ENCODE results near the gene TMEM123. TPM values are rescaled to one million over a fixed set of nuclear protein-coding genes. Genes with fewer than 3 reads are reported as not detected.

TMEM123 gene
- total and polyA plus RNA-seq, 2 of the 8 experiments (the other 6 are each of a cell fraction or from before 2014, with no cell fraction given): 75.5 to 80.1 TPM

DNA sequence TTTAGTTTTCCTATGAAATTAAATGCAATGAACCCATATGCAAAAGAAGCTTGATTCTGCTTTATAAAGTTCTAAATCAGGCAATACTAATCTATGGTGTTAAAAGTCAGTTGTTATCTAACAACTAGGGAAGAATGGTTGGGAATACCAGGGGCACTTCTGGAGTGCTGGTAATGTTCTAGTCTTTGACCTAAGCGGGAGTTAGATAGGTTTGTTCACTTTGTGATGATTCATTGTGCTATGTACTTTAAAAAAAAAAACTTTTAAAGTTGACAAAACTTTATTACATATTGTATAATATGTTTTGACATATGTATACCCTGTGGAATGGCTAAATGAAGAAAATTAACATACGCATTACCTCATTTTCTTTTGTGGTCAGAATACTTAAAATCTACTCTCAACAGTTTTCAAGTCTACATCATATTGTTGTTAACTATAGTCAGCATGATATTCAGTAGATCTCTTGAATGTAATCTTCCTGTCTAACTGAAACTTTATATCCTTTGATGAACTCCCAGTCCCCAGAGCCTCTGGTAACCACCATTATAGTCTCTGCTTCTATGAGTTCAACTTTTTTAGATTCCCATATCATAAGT lies 66.3 kb downstream of the TMEM123 start:
- Histone ChIP-seq H3K9me3 (ENCODE audit: insufficient read depth in 2 of 2, low read depth in 1 of 2, low read length in 1 of 2) (no peaks in the 10 kb centered on the region), H2BK15ac (ENCODE audit: low read length) (no peak overlapping the region), H2BK12ac (ENCODE audit: low read depth, low read length) (no peak overlapping the region), H2BK20ac (ENCODE audit: low read length) (no peak overlapping the region), H3K23ac (ENCODE audit: insufficient read length) (no peak overlapping the region), H2AFZ (ENCODE audit: low read length) (no peak overlapping the region), H3K27ac (ENCODE audit: low read depth, low read length) (no peak overlapping the region), H2BK5ac (ENCODE audit: low read depth, low read length) (no peak overlapping the region), H3K79me2 (ENCODE audit: control insufficient read depth in 1 of 2, insufficient read depth in 2 of 2, low read length in 2 of 2) (no peaks in the 10 kb centered on the region), H2AK5ac (ENCODE audit: low read depth, low read length) (no peak overlapping the region), H3K56ac (replicated peaks; ENCODE audit: insufficient read length, low read depth, low read length) (no peak overlapping the region), H3K27me3 (replicated peaks in 1 of 4; ENCODE audit: control insufficient read depth in 3 of 4, extremely low read depth in 1 of 4, insufficient read depth in 3 of 4, low read length in 3 of 4) (no peaks in the 10 kb centered on the region), H3K23me2 (ENCODE audit: low read depth, low read length) (no peaks in the 10 kb centered on the region), H2BK120ac (replicated peaks; ENCODE audit: low read depth, low read length) (no peak overlapping the region), H3K36me3 (ENCODE audit: control insufficient read depth in 2 of 4, insufficient read depth in 4 of 4, low read length in 3 of 4) (peaks cover 0 to 4% (median 0%) of the 10 kb centered on the region in 4 experiments; a peak in 3 of 8 replicates), H3K4ac (replicated peaks; ENCODE audit: insufficient read length, low read depth, low read length) (no peak overlapping the region), H3K4me1 (replicated peaks in 1 of 4; ENCODE audit: control insufficient read depth in 3 of 4, insufficient read depth in 4 of 4, low read length in 3 of 4) (no peaks in the 10 kb centered on the region), H4K8ac (ENCODE audit: extremely low read depth, insufficient read depth, low read length) (no peak overlapping the region), H3K18ac (ENCODE audit: extremely low read depth, low read length) (no peak overlapping the region), H3K4me2 (ENCODE audit: insufficient read depth in 1 of 2, low read depth in 2 of 2, low read length in 2 of 2) (no peak overlapping the region), H3K4me3 (ENCODE audit: extremely low read depth in 1 of 4, insufficient read depth in 2 of 4, low read depth in 3 of 4, low read length in 4 of 4) (no peak overlapping the region), H4K20me1 (replicated peaks in 1 of 2; ENCODE audit: control insufficient read depth in 1 of 2, insufficient read depth in 2 of 2, low read length in 2 of 2) (no peaks in the 10 kb centered on the region), H4K5ac (ENCODE audit: insufficient read length, low read depth, low read length) (no peak overlapping the region), H3K9ac (replicated peaks in 1 of 4; ENCODE audit: extremely low read depth in 1 of 4, low read depth in 3 of 4, low read length in 3 of 4) (no peak overlapping the region), H3K14ac (ENCODE audit: insufficient read length) (no peak overlapping the region), H3K79me1 (ENCODE audit: low read depth, low read length) (no peaks in the 10 kb centered on the region), H4K91ac (replicated peaks; ENCODE audit: insufficient read length, low read length) (no peak overlapping the region)
- 80% methylated on average over 2 of the region's 2 CpGs; no CpG with 5 or more reads in 1 of the 2 experiments for WGBS, 2 experiments (ENCODE audit: extremely low coverage in 1 of 2, insufficient coverage in 1 of 2, insufficient read length in 1 of 2, insufficient replicate concordance in 2 of 2, low coverage in 1 of 2, low lambda C conversion rate in 2 of 2, missing lambda C conversion rate in 1 of 2)
- ChIA-PET POLR2A (ENCODE audit: partially characterized antibody) (no interaction called here), CTCF (ENCODE audit: partially characterized antibody) (interaction anchor here (1.0 kb wide), 2 partner anchors 18 to 110 kb away, joined by 3 to 5 read pairs; no protein-coding TSS in a partner anchor)
- no peak for FAIRE-seq
- no peak for DNase-seq (ENCODE audit: low read depth in 1 of 2, low spot score in 2 of 2)
- TF ChIP-seq CEBPB (IDR thresholded peaks at IDR 0.05; ENCODE audit: low read depth, low read length) (no peak), TCF12 (IDR thresholded peaks at IDR 0.05; ENCODE audit: low read depth, low read length) (no peak), JUND (IDR thresholded peaks at IDR 0.05; ENCODE audit: low read length) (no peak), CHD1 (IDR thresholded peaks at IDR 0.05; ENCODE audit: low read depth, low read length) (no peak), SP1 (IDR thresholded peaks at IDR 0.05; ENCODE audit: low read depth, low read length) (no peak), KDM1A (IDR thresholded peaks at IDR 0.05; ENCODE audit: borderline replicate concordance, low read length) (no peak)
